A549 (cell line): ENCODE data around the gene SOCS7. TPM values are rescaled to one million over a fixed set of nuclear protein-coding genes. Genes with fewer than 3 reads are reported as not detected.

Source experiments
- ATAC-seq, 2 experiments: fragments of 200-7000 bp in 1 of 2; fragments of >200 bp in 1 of 2; cut with Nextera tagmentation in 1 of 2; cut with Tn5 transposase in 1 of 2; 3 replicates each; pipeline versions ENCODE4 v1.8.0 to v1.9.1; 2018 to 2020; ENCODE audit warnings: mild to moderate bottlenecking in 1 of 2, moderate library complexity in 1 of 2
- CTCF ChIA-PET: fragments of 300-600 bp; sonication (Branson Sonifier 250); formaldehyde crosslinking; extraction: SDS; loops from one replicate; lab custom pipeline; 2021; ENCODE audit warnings: antibody characterized with exemption, inconsistent platforms; lab: Yijun Ruan, JAX
- POLR2A ChIA-PET: fragments of 350-600 bp; formaldehyde crosslinking; extraction: SDS; loops from one replicate; lab custom pipeline; 2021; ENCODE audit warnings: antibody characterized with exemption, inconsistent platforms; lab: Yijun Ruan, JAX
- DNase-seq, 2 experiments: peaks; one replicate each; pipeline versions ENCODE4 v3.0.0 to v3.0.0-alpha.2; 2011 to 2016; ENCODE audit warnings: low read depth in 1 of 2, low spot score in 1 of 2
- FAIRE-seq: peaks from 2 replicates; lab custom pipeline; 2011; peaks lifted over from hg19 to GRCh38; lab: Jason Lieb, UNC
- H3K27ac ChIP-seq, 2 experiments: fragments of >200 bp; sonication (Bioruptor Twin); formaldehyde crosslinking; 3 replicates each; pipeline ENCODE4 v1.5.1; 2016 to 2017
- H3K4me1 ChIP-seq: fragments of >200 bp; sonication (Bioruptor Twin); formaldehyde crosslinking; 3 replicates; pipeline ENCODE4 v1.6.1; 2016
- H3K4me2 ChIP-seq: fragments of >200 bp; sonication (Bioruptor Twin); formaldehyde crosslinking; 3 replicates; pipeline ENCODE4 v1.6.1; 2016
- H3K4me3 ChIP-seq: fragments of >200 bp; sonication (Bioruptor Twin); formaldehyde crosslinking; 3 replicates; pipeline ENCODE4 v1.5.1; 2016
- H3K9me3 ChIP-seq: fragments of >200 bp; sonication (Bioruptor Twin); formaldehyde crosslinking; 3 replicates; pipeline ENCODE4 v1.6.1; 2016
- BHLHE40 ChIP-seq: IDR thresholded peaks from 2 replicates; pipeline ENCODE4 v1.6.1; 2012; ENCODE audit warnings: low read depth, low read length, inconsistent platforms
- FOSL2 ChIP-seq, 2 experiments: fragments of 450-650 bp in 1 of 2; fragments of >200 bp in 1 of 2; sonication (Bioruptor Twin) in 1 of 2; formaldehyde crosslinking; IDR thresholded peaks; 2 replicates each; pipeline versions ENCODE4 v1.5.0 to v1.6.1; 2016 to 2020; ENCODE audit warnings: mild to moderate bottlenecking in 1 of 2, moderate library complexity in 1 of 2
- FOXS1 ChIP-seq: fragments of 250-450 bp; sonication (Bioruptor Pico); IDR thresholded peaks from 2 replicates; pipeline ENCODE4 v1.5.0; 2020; ENCODE audit warnings: mild to moderate bottlenecking, moderate library complexity
- HDAC2 ChIP-seq: fragments of 200-600 bp; sonication (generic); IDR thresholded peaks from 2 replicates; pipeline ENCODE4 v1.6.1; 2016
- HOXB13 ChIP-seq: fragments of 250-450 bp; sonication (Bioruptor Pico); IDR thresholded peaks from 2 replicates; pipeline ENCODE4 v1.5.0; 2020; ENCODE audit warnings: low read depth, mild to moderate bottlenecking, moderate library complexity
- HOXB5 ChIP-seq: fragments of 250-450 bp; sonication (Bioruptor Pico); IDR thresholded peaks from 2 replicates; pipeline ENCODE4 v1.5.0; 2020; ENCODE audit warnings: mild to moderate bottlenecking, moderate library complexity
- JUN ChIP-seq, 2 experiments: fragments of >200 bp; sonication (Bioruptor Twin); formaldehyde crosslinking; IDR thresholded peaks; 2 replicates in 1 of 2; 3 replicates in 1 of 2; pipeline ENCODE4 v1.6.1; 2016 to 2017
- KDM1A ChIP-seq: fragments of 200-600 bp; sonication (generic); IDR thresholded peaks from 2 replicates; pipeline ENCODE4 v1.6.1; 2016; ENCODE audit warnings: low read depth, mild to moderate bottlenecking
- MYC ChIP-seq: IDR thresholded peaks from 2 replicates; pipeline ENCODE4 v1.6.1; 2012; ENCODE audit warnings: mild to moderate bottlenecking, inconsistent platforms, low read length, improper control_type of control experiment, borderline replicate concordance
- PHF8 ChIP-seq: fragments of 200-600 bp; sonication (generic); IDR thresholded peaks from 2 replicates; pipeline ENCODE4 v1.6.1; 2016; ENCODE audit warnings: low read depth, mild to moderate bottlenecking, antibody characterized with exemption, moderate library complexity, borderline replicate concordance
- POLR2A ChIP-seq: IDR thresholded peaks from 2 replicates; pipeline ENCODE4 v1.6.1; 2012; ENCODE audit warnings: mild to moderate bottlenecking, low read length
- RFX5 ChIP-seq: fragments of 450-650 bp; IDR thresholded peaks from 2 replicates; pipeline ENCODE4 v1.7.1; 2014; ENCODE audit warnings: antibody characterized with exemption, mild to moderate bottlenecking, moderate library complexity
- SREBF2 ChIP-seq: fragments of 450-650 bp; IDR thresholded peaks from 2 replicates; pipeline ENCODE4 v1.6.1; 2014; ENCODE audit warnings: mild to moderate bottlenecking, moderate library complexity
- WGBS: methylation state at CpG from one replicate; pipeline ENCODE4 v1.1.6; 2017; ENCODE audit errors: missing lambda C conversion rate; 5-methylcytosine and 5-hydroxymethylcytosine counted together
- polyA minus RNA-seq: library from RNA; depleted of rRNA, polyadenylated mRNA; stranded (reverse); fragments of >200 nt; gene quantifications from 2 replicates; pipeline ENCODE4 v1.2.3, GENCODE V29; 2011; rRNA and poly(A)+ RNA removed
- polyA plus RNA-seq, 4 experiments: library from polyadenylated mRNA; depleted of rRNA in 3 of 4; stranded (reverse); fragments of >200 nt; fragmentation: RNase III in 1 of 4; extraction: RNeasy Plus Mini Kit Qiagen cat#74134 plus additional on column Dnase treatment in 1 of 4; gene quantifications; 2 replicates in 3 of 4; 3 replicates in 1 of 4; pipeline ENCODE4 v1.2.3, GENCODE V29; 2011 to 2017
- TF ChIP-seq, protein P1 (sequence below): IDR thresholded peaks from 2 replicates; pipeline ENCODE4 v1.6.1; 2012
- TF ChIP-seq, protein P2 (sequence below): IDR thresholded peaks from 2 replicates; pipeline ENCODE4 v1.6.1; 2012
- TF ChIP-seq, protein P3 (sequence below): IDR thresholded peaks from 2 replicates; pipeline ENCODE4 v1.6.1; 2012; ENCODE audit warnings: low read depth, borderline replicate concordance
- TF ChIP-seq, protein P4 (sequence below): fragments of 200-600 bp; sonication (generic); IDR thresholded peaks from 2 replicates; pipeline ENCODE4 v1.6.1; 2016; ENCODE audit warnings: antibody characterized with exemption, mild to moderate bottlenecking, moderate library complexity
- TF ChIP-seq, protein P5 (sequence below): fragments of >200 bp; sonication (Bioruptor Twin); formaldehyde crosslinking; IDR thresholded peaks from 3 replicates; pipeline ENCODE4 v1.6.1; 2016
- TF ChIP-seq, protein P6 (sequence below): fragments of >200 bp; sonication (Bioruptor Twin); formaldehyde crosslinking; IDR thresholded peaks from 2 replicates; pipeline ENCODE4 v1.6.1; 2016

SOCS7 gene, protein sequence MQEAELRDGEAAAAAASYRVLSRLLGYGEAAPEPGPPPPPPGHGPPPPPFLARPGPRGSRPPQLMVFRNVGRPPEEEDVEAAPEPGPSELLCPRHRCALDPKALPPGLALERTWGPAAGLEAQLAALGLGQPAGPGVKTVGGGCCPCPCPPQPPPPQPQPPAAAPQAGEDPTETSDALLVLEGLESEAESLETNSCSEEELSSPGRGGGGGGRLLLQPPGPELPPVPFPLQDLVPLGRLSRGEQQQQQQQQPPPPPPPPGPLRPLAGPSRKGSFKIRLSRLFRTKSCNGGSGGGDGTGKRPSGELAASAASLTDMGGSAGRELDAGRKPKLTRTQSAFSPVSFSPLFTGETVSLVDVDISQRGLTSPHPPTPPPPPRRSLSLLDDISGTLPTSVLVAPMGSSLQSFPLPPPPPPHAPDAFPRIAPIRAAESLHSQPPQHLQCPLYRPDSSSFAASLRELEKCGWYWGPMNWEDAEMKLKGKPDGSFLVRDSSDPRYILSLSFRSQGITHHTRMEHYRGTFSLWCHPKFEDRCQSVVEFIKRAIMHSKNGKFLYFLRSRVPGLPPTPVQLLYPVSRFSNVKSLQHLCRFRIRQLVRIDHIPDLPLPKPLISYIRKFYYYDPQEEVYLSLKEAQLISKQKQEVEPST
- 20.6 and 27.7 TPM in 2 replicates for polyA plus RNA-seq (2011; rRNA removed)
- 10.3 and 12.4 TPM in 2 replicates for polyA plus RNA-seq (2012; cell fraction: cytosol; rRNA removed)
- 14.9 and 19.8 TPM in 2 replicates for polyA plus RNA-seq (2012; cell fraction: nucleus; rRNA removed)
- 12.7 to 14.4 TPM (median 14.0 TPM) in 3 replicates for polyA plus RNA-seq (2017; fragmentation: RNase III; extraction: RNeasy Plus Mini Kit Qiagen cat#74134 plus additional on column Dnase treatment)
- 39.1 and 46.6 TPM in 2 replicates for polyA minus RNA-seq

DNA sequence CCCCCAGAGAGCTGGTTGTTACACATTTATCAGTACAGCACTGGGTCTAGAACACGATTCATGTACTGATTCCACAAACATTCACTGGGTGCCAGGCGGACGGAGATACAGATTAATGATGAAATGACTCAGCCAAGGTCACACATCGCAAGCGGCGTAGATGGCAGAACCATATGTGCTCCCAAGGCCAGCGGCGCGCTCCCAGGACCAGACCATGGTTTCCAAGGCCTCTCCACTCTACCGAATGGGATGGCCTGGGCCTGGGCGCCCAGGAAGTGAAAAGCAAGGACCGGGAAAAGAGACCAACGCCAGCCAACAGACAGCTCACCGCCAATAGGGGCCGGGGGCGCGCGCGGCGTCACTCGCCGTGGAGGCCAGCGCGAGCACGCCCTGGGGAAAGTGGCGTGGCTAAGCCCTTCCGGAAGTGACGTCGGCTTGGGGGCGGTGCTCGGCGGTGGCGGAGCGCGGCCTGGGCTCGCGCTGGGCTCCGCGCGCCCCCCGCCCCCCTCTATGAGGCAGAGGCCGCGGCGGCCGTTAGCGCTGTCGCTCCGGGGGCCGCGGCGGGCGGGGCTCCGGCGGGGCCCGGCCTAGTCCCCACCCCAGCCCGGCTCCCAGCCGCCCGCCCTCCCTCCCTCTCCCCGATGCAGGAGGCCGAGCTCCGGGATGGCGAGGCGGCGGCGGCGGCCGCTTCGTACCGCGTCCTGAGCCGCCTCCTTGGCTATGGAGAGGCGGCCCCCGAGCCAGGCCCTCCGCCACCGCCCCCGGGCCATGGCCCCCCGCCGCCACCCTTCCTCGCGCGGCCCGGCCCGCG, at the start of gene SOCS7:
TSS of gene SOCS7 (plus strand) at position 433 of the 811 bp plus-strand sequence. CDS start at position 642, 209 bp downstream.
- H3K4me1 ChIP-seq, result peaks cover 24% of the 10 kb centered on the region
- CTCF ChIA-PET, result interaction anchor here (1.7 to 27.2 kb wide), 8 partner anchors 13 to 140 kb away, joined by 4 to 675 read pairs (median 22); no protein-coding TSS in a partner anchor
- DNase-seq (peak; percentile 89 to 97), FAIRE-seq (no peak)
- TF ChIP-seq PHF8, result peak; percentile 99
- peak; percentile 82 for TF ChIP-seq RFX5
- peak; percentile 96 for TF ChIP-seq POLR2A
- TF ChIP-seq BHLHE40, result no peak
- TF ChIP-seq HOXB5 (CRISPR knock-in tag), result peak; percentile 55; the same call in 1 of the 2 replicates
- TF ChIP-seq FOXS1, result no peak
- peak; percentile 86 for TF ChIP-seq KDM1A
- no peak for TF ChIP-seq FOSL2 (IDR thresholded peaks at IDR 0.05)
- TF ChIP-seq FOSL2 (CRISPR knock-in tag; IDR thresholded peaks at IDR 0.05), result peak; percentile 54
- TF ChIP-seq, protein P1, sequence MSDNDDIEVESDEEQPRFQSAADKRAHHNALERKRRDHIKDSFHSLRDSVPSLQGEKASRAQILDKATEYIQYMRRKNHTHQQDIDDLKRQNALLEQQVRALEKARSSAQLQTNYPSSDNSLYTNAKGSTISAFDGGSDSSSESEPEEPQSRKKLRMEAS, result peak; percentile 83
- TF ChIP-seq, protein P2, sequence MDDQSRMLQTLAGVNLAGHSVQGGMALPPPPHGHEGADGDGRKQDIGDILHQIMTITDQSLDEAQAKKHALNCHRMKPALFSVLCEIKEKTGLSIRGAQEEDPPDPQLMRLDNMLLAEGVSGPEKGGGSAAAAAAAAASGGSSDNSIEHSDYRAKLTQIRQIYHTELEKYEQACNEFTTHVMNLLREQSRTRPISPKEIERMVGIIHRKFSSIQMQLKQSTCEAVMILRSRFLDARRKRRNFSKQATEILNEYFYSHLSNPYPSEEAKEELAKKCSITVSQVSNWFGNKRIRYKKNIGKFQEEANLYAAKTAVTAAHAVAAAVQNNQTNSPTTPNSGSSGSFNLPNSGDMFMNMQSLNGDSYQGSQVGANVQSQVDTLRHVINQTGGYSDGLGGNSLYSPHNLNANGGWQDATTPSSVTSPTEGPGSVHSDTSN, result 0 out of 2 replicates have a peak, but pooled peaks have one; percentile 29
- TF ChIP-seq, protein P3, sequence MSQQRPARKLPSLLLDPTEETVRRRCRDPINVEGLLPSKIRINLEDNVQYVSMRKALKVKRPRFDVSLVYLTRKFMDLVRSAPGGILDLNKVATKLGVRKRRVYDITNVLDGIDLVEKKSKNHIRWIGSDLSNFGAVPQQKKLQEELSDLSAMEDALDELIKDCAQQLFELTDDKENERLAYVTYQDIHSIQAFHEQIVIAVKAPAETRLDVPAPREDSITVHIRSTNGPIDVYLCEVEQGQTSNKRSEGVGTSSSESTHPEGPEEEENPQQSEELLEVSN, result peak; percentile 72; the same call in 1 of the 2 replicates
- TF ChIP-seq, protein P4, sequence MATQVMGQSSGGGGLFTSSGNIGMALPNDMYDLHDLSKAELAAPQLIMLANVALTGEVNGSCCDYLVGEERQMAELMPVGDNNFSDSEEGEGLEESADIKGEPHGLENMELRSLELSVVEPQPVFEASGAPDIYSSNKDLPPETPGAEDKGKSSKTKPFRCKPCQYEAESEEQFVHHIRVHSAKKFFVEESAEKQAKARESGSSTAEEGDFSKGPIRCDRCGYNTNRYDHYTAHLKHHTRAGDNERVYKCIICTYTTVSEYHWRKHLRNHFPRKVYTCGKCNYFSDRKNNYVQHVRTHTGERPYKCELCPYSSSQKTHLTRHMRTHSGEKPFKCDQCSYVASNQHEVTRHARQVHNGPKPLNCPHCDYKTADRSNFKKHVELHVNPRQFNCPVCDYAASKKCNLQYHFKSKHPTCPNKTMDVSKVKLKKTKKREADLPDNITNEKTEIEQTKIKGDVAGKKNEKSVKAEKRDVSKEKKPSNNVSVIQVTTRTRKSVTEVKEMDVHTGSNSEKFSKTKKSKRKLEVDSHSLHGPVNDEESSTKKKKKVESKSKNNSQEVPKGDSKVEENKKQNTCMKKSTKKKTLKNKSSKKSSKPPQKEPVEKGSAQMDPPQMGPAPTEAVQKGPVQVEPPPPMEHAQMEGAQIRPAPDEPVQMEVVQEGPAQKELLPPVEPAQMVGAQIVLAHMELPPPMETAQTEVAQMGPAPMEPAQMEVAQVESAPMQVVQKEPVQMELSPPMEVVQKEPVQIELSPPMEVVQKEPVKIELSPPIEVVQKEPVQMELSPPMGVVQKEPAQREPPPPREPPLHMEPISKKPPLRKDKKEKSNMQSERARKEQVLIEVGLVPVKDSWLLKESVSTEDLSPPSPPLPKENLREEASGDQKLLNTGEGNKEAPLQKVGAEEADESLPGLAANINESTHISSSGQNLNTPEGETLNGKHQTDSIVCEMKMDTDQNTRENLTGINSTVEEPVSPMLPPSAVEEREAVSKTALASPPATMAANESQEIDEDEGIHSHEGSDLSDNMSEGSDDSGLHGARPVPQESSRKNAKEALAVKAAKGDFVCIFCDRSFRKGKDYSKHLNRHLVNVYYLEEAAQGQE, result peak; percentile 86
- TF ChIP-seq HOXB13 (CRISPR knock-in tag), result peak; percentile 51; the same call in 1 of the 2 replicates
- TF ChIP-seq SREBF2, result no peak
- TF ChIP-seq HDAC2, result peak; percentile 83
- TF ChIP-seq JUN (IDR thresholded peaks at IDR 0.05), result peak; percentile 85 to 89
- TF ChIP-seq, protein P5, sequence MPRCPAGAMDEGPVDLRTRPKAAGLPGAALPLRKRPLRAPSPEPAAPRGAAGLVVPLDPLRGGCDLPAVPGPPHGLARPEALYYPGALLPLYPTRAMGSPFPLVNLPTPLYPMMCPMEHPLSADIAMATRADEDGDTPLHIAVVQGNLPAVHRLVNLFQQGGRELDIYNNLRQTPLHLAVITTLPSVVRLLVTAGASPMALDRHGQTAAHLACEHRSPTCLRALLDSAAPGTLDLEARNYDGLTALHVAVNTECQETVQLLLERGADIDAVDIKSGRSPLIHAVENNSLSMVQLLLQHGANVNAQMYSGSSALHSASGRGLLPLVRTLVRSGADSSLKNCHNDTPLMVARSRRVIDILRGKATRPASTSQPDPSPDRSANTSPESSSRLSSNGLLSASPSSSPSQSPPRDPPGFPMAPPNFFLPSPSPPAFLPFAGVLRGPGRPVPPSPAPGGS, result peak; percentile 88
- peak; percentile 90 for TF ChIP-seq MYC
- TF ChIP-seq, protein P6, sequence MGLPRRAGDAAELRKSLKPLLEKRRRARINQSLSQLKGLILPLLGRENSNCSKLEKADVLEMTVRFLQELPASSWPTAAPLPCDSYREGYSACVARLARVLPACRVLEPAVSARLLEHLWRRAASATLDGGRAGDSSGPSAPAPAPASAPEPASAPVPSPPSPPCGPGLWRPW, result no peak
- TF ChIP-seq, all 56 proteins: peak for 15
- H3K4me2 ChIP-seq, result peak within 1 kb of the TSS; percentile 75
- peak; percentile 90 to 93 for ATAC-seq
- peak within 1 kb of the TSS; percentile 95 for H3K4me3 ChIP-seq
- H3K27ac ChIP-seq, result peak within 1 kb of the TSS; percentile 96 to 99
- no peaks in the 10 kb centered on the region for H3K9me3 ChIP-seq
- POLR2A ChIA-PET, result interaction anchor here (0.7 to 1.8 kb wide), 11 partner anchors 9 to 613 kb away, joined by 3 to 8 read pairs (median 3); no protein-coding TSS in a partner anchor
- WGBS, result 2% methylated on average over 30 of the region's 84 CpGs
